Stimulated activated CD4-positive, alpha-beta T cell treated with anti-CD3 and anti-CD28 coated beads, Interleukin-2, amount 100 ng/mL, for 4 hours (primary cell): ENCODE data around the gene FCRL1.

ENCODE experiments used
- DNase-seq: peaks from one replicate; pipeline ENCODE4 v3.0.0-alpha.2; 2020; ENCODE audit warnings: low read depth

Gene FCRL1, protein sequence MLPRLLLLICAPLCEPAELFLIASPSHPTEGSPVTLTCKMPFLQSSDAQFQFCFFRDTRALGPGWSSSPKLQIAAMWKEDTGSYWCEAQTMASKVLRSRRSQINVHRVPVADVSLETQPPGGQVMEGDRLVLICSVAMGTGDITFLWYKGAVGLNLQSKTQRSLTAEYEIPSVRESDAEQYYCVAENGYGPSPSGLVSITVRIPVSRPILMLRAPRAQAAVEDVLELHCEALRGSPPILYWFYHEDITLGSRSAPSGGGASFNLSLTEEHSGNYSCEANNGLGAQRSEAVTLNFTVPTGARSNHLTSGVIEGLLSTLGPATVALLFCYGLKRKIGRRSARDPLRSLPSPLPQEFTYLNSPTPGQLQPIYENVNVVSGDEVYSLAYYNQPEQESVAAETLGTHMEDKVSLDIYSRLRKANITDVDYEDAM

GRCh38 chr1:157819896-157820295, at the start of gene FCRL1:
FCRL1 (minus strand) TSS chr1:157820120; CDS start chr1:157820037, 83 bp downstream.
- no peak for DNase-seq

- DNase-seq, result no peak
These were observed 48.7 kb upstream of the FCRL1 start for GRCh38 chr1:157868654-157869053.

- DNase-seq, result no peak
These were observed 42.5 kb upstream of the FCRL1 start for GRCh38 chr1:157862114-157863070.

DNA sequence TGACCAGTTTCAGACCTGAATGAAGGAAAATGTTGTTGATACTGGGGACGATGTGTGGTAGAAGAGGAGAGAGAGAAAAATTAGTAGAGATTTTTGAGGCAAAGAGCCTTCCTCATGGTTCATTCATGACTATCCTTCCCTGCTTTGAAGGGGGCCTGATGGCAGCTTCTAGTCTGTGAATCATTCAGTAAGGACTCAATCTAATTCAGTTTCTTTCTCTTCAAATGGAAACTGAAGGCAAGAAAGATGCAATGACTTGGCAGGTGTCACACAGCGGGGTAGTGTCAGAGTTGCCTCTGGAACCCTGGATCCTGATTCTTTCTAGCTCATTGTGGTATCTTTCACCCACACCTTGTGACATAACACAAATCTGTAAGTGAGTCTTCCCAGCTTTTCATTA, 36.6 kb upstream of the FCRL1 start:
- DNase-seq, result no peak

DNA sequence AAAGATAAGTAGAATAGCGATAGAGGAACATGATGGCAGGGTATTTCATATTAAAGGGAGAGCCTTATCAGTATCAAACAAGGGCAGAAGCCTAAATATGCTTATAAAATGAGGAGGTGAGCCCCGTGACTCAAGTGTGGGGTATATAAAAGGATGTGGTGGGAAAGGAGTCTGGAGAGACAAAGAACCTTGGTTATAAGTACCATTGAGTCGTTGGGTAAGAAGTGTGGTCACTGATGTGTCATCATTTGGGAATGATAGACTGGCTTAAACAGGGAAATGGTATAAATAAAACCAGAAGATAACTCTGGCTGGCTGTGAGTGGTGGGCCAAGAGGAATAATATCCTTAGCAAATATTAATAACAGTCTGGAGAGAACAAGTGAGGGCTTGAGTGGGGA, 32.6 kb upstream of the FCRL1 start:
- DNase-seq, result no peak

GRCh38 chr1:157849229-157849875, 29.4 kb upstream of the FCRL1 start:
- DNase-seq, result no peak

GRCh38 chr1:157844089-157844830, 24.3 kb upstream of the FCRL1 start:
- no peak for DNase-seq

DNA sequence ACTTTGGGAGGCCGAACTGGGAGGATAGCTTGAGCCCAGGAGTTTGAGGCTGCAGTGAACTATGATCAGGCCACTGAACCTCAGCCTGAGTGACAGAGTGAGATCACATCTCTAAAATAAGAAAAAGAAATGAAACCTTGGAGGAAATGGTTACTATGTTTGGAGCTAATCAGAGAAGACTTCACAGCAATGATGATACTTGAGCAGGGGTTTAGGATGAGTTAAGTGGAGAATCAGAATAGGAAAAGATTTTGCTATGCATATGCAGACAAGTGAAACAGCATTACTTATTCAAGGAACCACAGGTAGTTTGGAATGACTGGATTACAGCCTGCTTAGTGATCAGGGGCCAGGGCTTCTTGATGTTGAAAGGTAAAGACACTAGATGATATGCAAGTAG, 23.0 kb upstream of the FCRL1 start:
- DNase-seq, result no peak

- DNase-seq, result no peak
These were observed 21.8 kb upstream of the FCRL1 start, which contains the start of gene CD5L for GRCh38 chr1:157841708-157842107. CD5L (minus strand) TSS chr1:157841808; CDS start chr1:157841701, 107 bp downstream.

DNA sequence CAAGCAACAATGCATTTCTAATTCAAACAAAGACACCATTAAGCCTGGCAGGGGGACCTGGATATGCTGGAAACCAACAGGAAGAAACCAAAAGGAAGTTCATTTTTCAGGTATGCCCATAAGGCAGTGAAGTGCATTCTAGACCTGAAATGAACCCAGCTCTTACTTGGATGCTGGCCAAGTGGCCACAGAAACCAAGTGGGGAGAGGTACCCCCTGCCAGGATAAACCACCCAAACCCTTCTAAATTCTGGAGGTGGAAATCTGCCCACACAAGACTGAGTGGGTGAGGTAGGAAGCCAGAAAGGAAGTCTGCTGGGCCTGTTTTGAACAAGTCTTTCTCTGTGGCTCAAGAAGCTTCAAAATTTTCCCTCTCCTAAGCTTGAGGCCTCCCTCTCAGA, 19.0 kb upstream of the FCRL1 start:
- no peak for DNase-seq

GRCh38 chr1:157834430-157834829, 14.5 kb upstream of the FCRL1 start:
- no peak for DNase-seq

GRCh38 chr1:157833145-157833544, 13.2 kb upstream of the FCRL1 start:
- DNase-seq, result no peak

- DNase-seq, result no peak
These were observed 12.2 kb upstream of the FCRL1 start for GRCh38 chr1:157831968-157832626.

DNA sequence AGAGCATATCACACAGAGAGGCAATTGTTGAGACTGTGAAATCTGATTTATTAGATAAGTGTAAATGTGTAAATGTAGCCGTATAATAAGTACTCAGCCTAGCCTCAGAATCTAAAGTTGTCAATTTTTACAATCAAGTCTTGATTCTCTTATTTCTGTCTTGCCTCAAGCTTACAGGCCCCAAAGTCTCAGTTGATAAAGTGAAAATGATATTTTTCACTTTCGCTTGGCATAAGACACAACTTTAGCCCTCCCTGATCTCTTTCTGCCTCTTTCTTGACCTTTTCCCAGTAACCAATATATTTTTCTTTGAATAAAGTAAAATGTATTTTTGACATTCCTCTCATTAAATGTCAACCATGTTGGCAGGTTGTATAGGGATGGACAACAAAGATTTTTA, 11.0 kb upstream of the FCRL1 start:
- no peak for DNase-seq

DNA sequence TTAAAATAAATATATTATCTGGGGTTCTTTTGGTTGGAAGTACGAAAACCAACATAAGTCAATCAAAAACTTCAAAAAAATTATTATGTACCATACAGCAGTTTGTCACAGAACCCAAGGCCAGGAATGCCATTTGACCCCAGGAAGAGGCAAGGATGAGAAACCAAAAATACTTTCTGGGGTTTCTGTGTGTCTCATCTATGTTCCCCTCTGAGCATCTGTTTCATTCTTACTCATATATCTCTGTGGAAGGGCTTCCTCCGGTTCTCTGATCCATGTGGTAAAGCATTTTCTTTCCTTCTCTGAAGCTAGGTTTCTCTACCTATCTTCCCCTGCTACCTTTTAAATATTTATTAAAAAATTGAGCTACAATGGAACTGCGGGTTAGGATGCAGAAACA, 9.8 kb upstream of the FCRL1 start:
- no peak for DNase-seq

GRCh38 chr1:157829210-157829609, 9.3 kb upstream of the FCRL1 start:
- DNase-seq, result no peak

DNA sequence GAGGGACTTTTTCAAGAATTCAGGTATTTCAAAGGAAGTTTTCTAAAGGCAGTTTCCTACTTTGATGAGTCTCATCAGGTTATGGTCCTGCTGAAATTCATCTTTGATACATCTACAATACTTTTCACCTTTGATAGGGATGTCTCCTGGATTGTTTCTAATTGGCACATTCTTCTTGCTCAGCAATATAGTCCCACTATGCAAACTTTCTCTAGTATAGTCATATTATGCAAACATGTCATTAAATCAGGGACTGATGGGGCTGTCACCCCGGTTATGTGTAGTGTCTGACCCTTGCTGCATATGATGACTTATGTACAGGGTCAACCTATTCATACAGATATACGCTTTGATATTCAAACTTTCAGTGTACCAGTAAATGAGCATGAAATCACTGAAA, 379 bp upstream of the FCRL1 start:
- DNase-seq, result no peak

GRCh38 chr1:157819215-157819614, 705 bp downstream of the FCRL1 start:
- DNase-seq, result no peak

DNA sequence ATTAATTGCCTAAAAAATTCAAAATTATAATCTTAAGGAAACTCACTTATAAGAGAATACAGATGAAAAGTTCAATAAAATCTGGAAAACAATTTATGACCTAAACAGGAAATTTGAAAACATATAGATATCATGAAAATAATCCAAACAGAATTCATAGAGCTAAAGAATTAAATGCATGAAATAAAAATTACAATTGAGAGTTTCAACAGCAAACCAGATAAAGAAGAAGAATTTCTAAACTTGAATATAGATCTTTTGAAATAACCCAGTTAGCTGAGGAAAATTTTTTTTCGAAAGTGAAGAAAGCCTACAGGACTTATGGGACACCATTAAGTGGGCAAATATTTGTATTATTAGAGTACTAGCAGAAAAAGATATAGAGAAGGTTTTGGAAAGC, 6.7 kb downstream of the FCRL1 start:
- DNase-seq, result no peak

GRCh38 chr1:157806431-157807149, 13.3 kb downstream of the FCRL1 start:
- no peak for DNase-seq
